HepG2 (cell line): ENCODE data around the gene HP1BP3. TPM values are rescaled to one million over a fixed set of nuclear protein-coding genes. Genes with fewer than 3 reads are reported as not detected.

ENCODE experiments used
- ATAC-seq: fragments of 200-7000 bp; cut with Tn5 transposase; 3 replicates; pipeline ENCODE4 v1.9.1; 2020; ENCODE audit warnings: mild to moderate bottlenecking, moderate library complexity
- BruUV-seq: library from RNA; stranded (reverse); fragments of 400-500 nt; replicated peaks from 2 replicates; lab custom pipeline; 2021; lab: Mats Ljungman, UMichigan
- CTCF ChIA-PET: fragments of 300-600 bp; formaldehyde crosslinking; extraction: SDS; loops from one replicate; lab custom pipeline; 2021; ENCODE audit warnings: low total read pairs, inconsistent platforms, low intra/inter-chr PET ratio; lab: Yijun Ruan, JAX
- POLR2A ChIA-PET: fragments of 350-600 bp; sonication (Branson Sonifier 250); formaldehyde crosslinking; loops from one replicate; lab custom pipeline; 2020; ENCODE audit warnings: antibody characterized with exemption, inconsistent platforms; lab: Yijun Ruan, JAX
- DNase-seq: peaks from one replicate; pipeline ENCODE4 v3.0.0-alpha.2; 2015; ENCODE audit warnings: low spot score
- FAIRE-seq: peaks from 3 replicates; lab custom pipeline; 2011; peaks lifted over from hg19 to GRCh38; lab: Jason Lieb, UNC
- H2AFZ ChIP-seq: one replicate; pipeline ENCODE4 v1.6.1; 2011; ENCODE audit warnings: low read length, inconsistent platforms
- H3K27ac ChIP-seq: fragments of 300-600 bp; 3 replicates; pipeline ENCODE4 v1.8.0; 2011; ENCODE audit warnings: mixed run types, mild to moderate bottlenecking, mixed read lengths, low read length, inconsistent platforms; ENCODE audit not compliant: insufficient read depth; ENCODE audit errors: extremely low read length
- H3K27me3 ChIP-seq, 2 experiments: fragments of 200-600 bp in 1 of 2; 2 replicates in 1 of 2; 3 replicates in 1 of 2; pipeline versions ENCODE4 v1.6.0 to v1.8.0; 2011; ENCODE audit warnings: low read length in 2 of 2, mild to moderate bottlenecking in 2 of 2, moderate library complexity in 2 of 2, inconsistent platforms in 1 of 2; ENCODE audit not compliant: insufficient read depth in 2 of 2, control insufficient read depth in 1 of 2
- H3K36me3 ChIP-seq, 2 experiments: fragments of 200-600 bp in 1 of 2; replicated peaks in 1 of 2; 2 replicates in 1 of 2; 3 replicates in 1 of 2; pipeline versions ENCODE4 v1.5.1 to v1.8.0; 2011; ENCODE audit warnings: low read length in 2 of 2, inconsistent platforms in 1 of 2; ENCODE audit not compliant: insufficient read depth in 2 of 2, control insufficient read depth in 1 of 2
- H3K4me1 ChIP-seq: 2 replicates; pipeline ENCODE4 v1.5.1; 2012; ENCODE audit warnings: low read length, inconsistent platforms; ENCODE audit not compliant: insufficient read depth
- H3K4me2 ChIP-seq: 2 replicates; pipeline ENCODE4 v1.6.0; 2011; ENCODE audit warnings: low read depth, low read length, inconsistent platforms
- H3K4me3 ChIP-seq, 3 experiments: fragments of 200-600 bp in 1 of 3; sonication (generic), shearing (Covaris generic) in 1 of 3; replicated peaks in 1 of 3; 2 replicates each; pipeline ENCODE4 v1.5.1; 2011 to 2016; ENCODE audit warnings: low read length in 3 of 3, inconsistent platforms in 2 of 3, low read depth in 2 of 3, mild to moderate bottlenecking in 2 of 3, control low read depth in 1 of 3, mixed read lengths in 1 of 3; ENCODE audit not compliant: insufficient read depth in 1 of 3
- H3K79me2 ChIP-seq: one replicate; pipeline ENCODE4 v1.6.1; 2011; ENCODE audit warnings: low read length, inconsistent platforms; ENCODE audit not compliant: insufficient read depth
- H3K9ac ChIP-seq: 2 replicates; pipeline ENCODE4 v1.6.0; 2011; ENCODE audit warnings: mild to moderate bottlenecking, low read depth, low read length, inconsistent platforms; ENCODE audit not compliant: insufficient read depth
- H3K9me3 ChIP-seq: 2 replicates; pipeline ENCODE4 v1.5.1; 2012; ENCODE audit warnings: mild to moderate bottlenecking, low read length
- H4K20me1 ChIP-seq: 2 replicates; pipeline ENCODE4 v1.6.0; 2011; ENCODE audit warnings: inconsistent platforms, mild to moderate bottlenecking, low read length, moderate library complexity; ENCODE audit not compliant: insufficient read depth
- DPF2 ChIP-seq: sonication (generic); formaldehyde crosslinking; IDR thresholded peaks from 2 replicates; pipeline ENCODE4 v1.4.0; 2020; ENCODE audit warnings: mild to moderate bottlenecking, low read depth, missing genetic modification reagents, borderline replicate concordance
- ELF3 ChIP-seq: IDR thresholded peaks from 2 replicates; pipeline ENCODE4 v1.6.1; 2016; ENCODE audit warnings: missing genetic modification reagents, missing compliant biosample characterization
- GABPB1 ChIP-seq: IDR thresholded peaks from 2 replicates; pipeline ENCODE4 v1.6.1; 2016; ENCODE audit warnings: mild to moderate bottlenecking, missing genetic modification reagents, moderate library complexity, missing compliant biosample characterization
- NCOR1 ChIP-seq: fragments of 200-600 bp; sonication (generic); IDR thresholded peaks from 2 replicates; pipeline ENCODE4 v1.7.0; 2017; ENCODE audit warnings: antibody characterized with exemption, low read length, borderline replicate concordance
- SMARCC2 ChIP-seq: fragments of 450-650 bp; IDR thresholded peaks from 2 replicates; pipeline ENCODE4 v1.6.1; 2017; ENCODE audit warnings: antibody characterized with exemption, mild to moderate bottlenecking
- SRSF4 ChIP-seq: fragments of 200-400 bp; formaldehyde crosslinking; IDR thresholded peaks from one replicate; pipeline ENCODE4 v1.6.1; 2018; ENCODE audit warnings: mild to moderate bottlenecking, low read depth, low read length, moderate library complexity; ENCODE audit not compliant: poor library complexity, severe bottlenecking
- TCF12 ChIP-seq, 2 experiments: fragments of 450-650 bp in 1 of 2; sonication (generic) in 1 of 2; formaldehyde crosslinking in 1 of 2; IDR thresholded peaks; 2 replicates each; pipeline versions ENCODE4 v1.6.1 to v1.8.0; 2017 to 2022; ENCODE audit warnings: antibody characterized with exemption in 1 of 2, mild to moderate bottlenecking in 1 of 2, missing genetic modification reagents in 1 of 2, moderate library complexity in 1 of 2
- ZBTB20 ChIP-seq: sonication (generic); formaldehyde crosslinking; IDR thresholded peaks from 2 replicates; pipeline ENCODE4 v1.8.1; 2023; ENCODE audit warnings: missing genetic modification reagents, low read depth, mild to moderate bottlenecking, borderline replicate concordance
- ZNF235 ChIP-seq: sonication (generic); formaldehyde crosslinking; IDR thresholded peaks from 2 replicates; pipeline ENCODE4 v1.8.1; 2023; ENCODE audit warnings: mild to moderate bottlenecking, missing genetic modification reagents, borderline replicate concordance
- ZNF263 ChIP-seq: sonication (generic); formaldehyde crosslinking; IDR thresholded peaks from 2 replicates; pipeline ENCODE4 v1.4.0; 2020; ENCODE audit warnings: missing genetic modification reagents
- ZNF563 ChIP-seq: sonication (generic); formaldehyde crosslinking; IDR thresholded peaks from 2 replicates; pipeline ENCODE4 v1.8.0; 2022; ENCODE audit warnings: mild to moderate bottlenecking, moderate library complexity, missing genetic modification reagents
- ZNF598 ChIP-seq: sonication (generic); formaldehyde crosslinking; IDR thresholded peaks from 2 replicates; pipeline ENCODE4 v1.5.1; 2020; ENCODE audit warnings: mild to moderate bottlenecking, missing genetic modification reagents, borderline replicate concordance
- ZSCAN29 ChIP-seq: sonication (generic); formaldehyde crosslinking; conservative IDR thresholded peaks from 2 replicates; pipeline ENCODE4 v1.4.0; 2020; ENCODE audit warnings: mild to moderate bottlenecking, missing genetic modification reagents
- WGBS: methylation state at CpG from one replicate; pipeline ENCODE4 v1.1.6; 2017; ENCODE audit warnings: low lambda C conversion rate; 5-methylcytosine and 5-hydroxymethylcytosine counted together
- in situ Hi-C: cut with HindIII; loops from 2 replicates; pipeline ENCODE4 v1.10.0; 2017; ENCODE audit warnings: low pct_unique_long_range_greater_than_20kb; ENCODE audit not compliant: extremely low pct_ligation_motif_present
- intact Hi-C: fragments of 100-400 bp; cut with micrococcal nuclease; formaldehyde crosslinking; loops from one replicate; pipeline ENCODE4 v1.10.0; 2022; ENCODE audit not compliant: unreplicated experiment
- polyA plus RNA-seq, 8 experiments: library from polyadenylated mRNA; depleted of rRNA in 3 of 8; stranded (reverse) in 7 of 8; unstranded in 1 of 8; fragments of >200 nt; fragmentation: Illumina TruSeq in 4 of 8; extraction: Trizol in 4 of 8; gene quantifications; 2 replicates each; pipeline versions ENCODE4 v1.2.1 to v1.2.3, GENCODE V29; 2011 to 2016; ENCODE audit warnings: low read depth in 4 of 8, missing spikeins in 1 of 8, mixed read lengths in 1 of 8; ENCODE audit not compliant: insufficient read depth in 1 of 8
- total RNA-seq, 5 experiments: library from RNA; depleted of rRNA; stranded (reverse); fragments of >200 nt; fragmentation: Illumina TruSeq; extraction: Trizol; gene quantifications; 2 replicates each; pipeline ENCODE4 v1.2.3, GENCODE V29; 2016; ENCODE audit warnings: low read depth in 1 of 5
- TF ChIP-seq, protein P1 (sequence below): IDR thresholded peaks from 2 replicates; pipeline ENCODE4 v1.6.1; 2016; ENCODE audit warnings: missing compliant biosample characterization, missing genetic modification reagents, borderline replicate concordance
- TF ChIP-seq, protein P2 (sequence below): sonication (generic); formaldehyde crosslinking; IDR thresholded peaks from 2 replicates; pipeline ENCODE4 v1.4.0; 2020; ENCODE audit warnings: mild to moderate bottlenecking, missing genetic modification reagents

The HP1BP3 gene
- total and polyA plus RNA-seq, 2 of the 13 experiments (the other 11 are each of a cell fraction or from before 2014, with no cell fraction given) = 98.5 to 137 TPM

DNA sequence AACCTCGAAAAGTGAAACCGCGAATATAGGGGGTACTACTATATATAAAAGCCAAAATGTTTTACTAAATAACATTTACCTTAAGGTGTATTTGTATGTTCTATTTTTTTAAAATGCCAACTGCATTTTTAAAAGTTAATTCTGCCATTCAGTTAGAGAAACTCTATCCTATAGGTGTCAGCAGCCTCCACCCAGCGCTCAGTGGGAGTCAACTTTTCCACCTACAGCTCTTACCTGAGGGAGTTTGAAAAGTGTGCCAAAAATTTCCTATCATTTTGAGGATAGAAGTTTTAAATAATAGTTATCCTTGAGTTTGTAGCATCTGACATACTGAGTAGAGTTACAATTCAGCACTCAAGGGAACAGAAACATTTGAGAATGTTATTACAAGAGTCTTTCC is 6.1 kb upstream of the HP1BP3 start:
- H3K4me3 ChIP-seq = no peak overlapping the region
- H3K4me1 ChIP-seq = peaks cover 24% of the 10 kb centered on the region
- H3K36me3 ChIP-seq = no peaks in the 10 kb centered on the region
- POLR2A ChIA-PET = no interaction called here
- CTCF ChIA-PET = no interaction called here
- H3K27me3 ChIP-seq = no peaks in the 10 kb centered on the region
- H3K9me3 ChIP-seq = no peaks in the 10 kb centered on the region
- no peaks in the 10 kb centered on the region for H4K20me1 ChIP-seq
- H3K4me2 ChIP-seq = no peak overlapping the region
- DNase-seq = no peak
- in situ Hi-C loops = no loop called here
- no peak overlapping the region for H3K27ac ChIP-seq
- no peak for FAIRE-seq
- no peaks in the 10 kb centered on the region for H3K79me2 ChIP-seq
- intact Hi-C loops = no loop called here
- H2AFZ ChIP-seq = no peak overlapping the region
- BruUV-seq = no TSS peak
- no peak overlapping the region for H3K9ac ChIP-seq
- no peak for TF ChIP-seq ZNF263 (CRISPR knock-in tag)
- TF ChIP-seq, protein P1, sequence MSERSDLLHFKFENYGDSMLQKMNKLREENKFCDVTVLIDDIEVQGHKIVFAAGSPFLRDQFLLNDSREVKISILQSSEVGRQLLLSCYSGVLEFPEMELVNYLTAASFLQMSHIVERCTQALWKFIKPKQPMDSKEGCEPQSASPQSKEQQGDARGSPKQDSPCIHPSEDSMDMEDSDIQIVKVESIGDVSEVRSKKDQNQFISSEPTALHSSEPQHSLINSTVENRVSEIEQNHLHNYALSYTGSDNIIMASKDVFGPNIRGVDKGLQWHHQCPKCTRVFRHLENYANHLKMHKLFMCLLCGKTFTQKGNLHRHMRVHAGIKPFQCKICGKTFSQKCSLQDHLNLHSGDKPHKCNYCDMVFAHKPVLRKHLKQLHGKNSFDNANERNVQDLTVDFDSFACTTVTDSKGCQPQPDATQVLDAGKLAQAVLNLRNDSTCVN (CRISPR knock-in tag) = no peak
- no peak for TF ChIP-seq GABPB1 (CRISPR knock-in tag)
- TF ChIP-seq, protein P2, sequence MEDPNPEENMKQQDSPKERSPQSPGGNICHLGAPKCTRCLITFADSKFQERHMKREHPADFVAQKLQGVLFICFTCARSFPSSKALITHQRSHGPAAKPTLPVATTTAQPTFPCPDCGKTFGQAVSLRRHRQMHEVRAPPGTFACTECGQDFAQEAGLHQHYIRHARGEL (CRISPR knock-in tag) = no peak
- TF ChIP-seq SMARCC2 = no peak
- no peak for TF ChIP-seq TCF12 (IDR thresholded peaks at IDR 0.05)
- no peak for TF ChIP-seq TCF12 (CRISPR knock-in tag; IDR thresholded peaks at IDR 0.05)
- TF ChIP-seq ZBTB20 (CRISPR knock-in tag) = no peak
- TF ChIP-seq SRSF4 = no peak
- no peak for TF ChIP-seq ZNF598 (CRISPR knock-in tag)
- TF ChIP-seq NCOR1 = no peak
- no peak for TF ChIP-seq ELF3 (CRISPR knock-in tag)
- no peak for TF ChIP-seq ZNF235
- no peak for TF ChIP-seq ZSCAN29 (CRISPR knock-in tag)
- TF ChIP-seq DPF2 = no peak
- TF ChIP-seq ZNF563 (CRISPR knock-in tag) = no peak
- ATAC-seq = no peak
- 92% methylated on average over 4 of the region's 4 CpGs for WGBS
